CD14-positive monocyte (primary cell): ENCODE results near the gene TMEM88. TPM values are rescaled to one million over a fixed set of nuclear protein-coding genes. Genes with fewer than 3 reads are reported as not detected.
A peak's percentile ranks its signal among the peaks of the same experiment; 100 is the strongest.
"Not testable (repeated sequence)": the region's sequence is repeated elsewhere in the genome, so short reads cannot be mapped to it uniquely, and the experiment has no call there.

Source experiments
- DNase-seq, 3 donors: peaks; one replicate each; pipeline ENCODE4 v3.0.0-alpha.2; 2011 to 2022
- H2AFZ ChIP-seq: 2 replicates; pipeline ENCODE4 v1.6.0; 2012; ENCODE audit warnings: mild to moderate bottlenecking, low read depth, low read length, inconsistent platforms; ENCODE audit not compliant: insufficient read depth, poor library complexity, severe bottlenecking
- H3K27ac ChIP-seq, 2 donors: 1 replicate in 1 of 2; 2 replicates in 1 of 2; pipeline ENCODE4 v1.5.1; 2012 to 2013; ENCODE audit warnings: low read length in 2 of 2, control low read depth in 1 of 2, inconsistent platforms in 1 of 2, low read depth in 1 of 2, mild to moderate bottlenecking in 1 of 2
- H3K27me3 ChIP-seq, 2 donors: one replicate each; pipeline versions ENCODE4 v1.6.0 to v1.6.1; 2011 to 2013; ENCODE audit warnings: low read length in 2 of 2; ENCODE audit not compliant: control insufficient read depth in 2 of 2, insufficient read depth in 2 of 2
- H3K36me3 ChIP-seq, 2 donors: replicated peaks in 1 of 2; 1 replicate in 1 of 2; 2 replicates in 1 of 2; pipeline versions ENCODE4 v1.5.1 to v1.6.1; 2012 to 2013; ENCODE audit warnings: low read length in 2 of 2, control low read depth in 1 of 2, inconsistent platforms in 1 of 2, mild to moderate bottlenecking in 1 of 2; ENCODE audit not compliant: insufficient read depth in 2 of 2, control insufficient read depth in 1 of 2
- H3K4me1 ChIP-seq, 2 donors: 1 replicate in 1 of 2; 2 replicates in 1 of 2; pipeline versions ENCODE4 v1.5.1 to v1.6.1; 2012 to 2013; ENCODE audit warnings: low read length in 2 of 2, control low read depth in 1 of 2, inconsistent platforms in 1 of 2, mild to moderate bottlenecking in 1 of 2, moderate library complexity in 1 of 2; ENCODE audit not compliant: insufficient read depth in 2 of 2, control insufficient read depth in 1 of 2
- H3K4me2 ChIP-seq: replicated peaks from 2 replicates; pipeline ENCODE3; 2012; ENCODE audit warnings: low read length, moderate library complexity, mild to moderate bottlenecking; ENCODE audit not compliant: poor library complexity, severe bottlenecking; ENCODE audit errors: extremely low read depth
- H3K4me3 ChIP-seq, 3 experiments: fragments of 200-600 bp in 1 of 3; sonication (generic) in 1 of 3; replicated peaks in 1 of 3; 1 replicate in 2 of 3; 2 replicates in 1 of 3; pipeline ENCODE4 v1.5.1; 2011 to 2013; ENCODE audit warnings: low read length in 3 of 3, mild to moderate bottlenecking in 3 of 3, control low read depth in 2 of 3, low read depth in 2 of 3, inconsistent platforms in 1 of 3, moderate library complexity in 1 of 3
- H3K79me2 ChIP-seq: 2 replicates; pipeline ENCODE4 v1.6.0; 2012; ENCODE audit warnings: mild to moderate bottlenecking, control low read depth, inconsistent platforms, low read length, moderate library complexity; ENCODE audit not compliant: insufficient read depth
- H3K9ac ChIP-seq: 2 replicates; pipeline ENCODE4 v1.6.0; 2017; ENCODE audit warnings: low read length, mild to moderate bottlenecking; ENCODE audit not compliant: insufficient read depth, poor library complexity, severe bottlenecking
- H3K9me3 ChIP-seq, 2 donors: replicated peaks in 1 of 2; 1 replicate in 1 of 2; 2 replicates in 1 of 2; pipeline versions ENCODE4 v1.5.1 to v1.6.1; 2012 to 2013; ENCODE audit warnings: low read length in 2 of 2, control low read depth in 1 of 2; ENCODE audit not compliant: control insufficient read depth in 1 of 2, insufficient read depth in 1 of 2
- H4K20me1 ChIP-seq: 2 replicates; pipeline ENCODE4 v1.6.0; 2012; ENCODE audit warnings: mild to moderate bottlenecking, low read length, control low read depth, moderate library complexity; ENCODE audit not compliant: insufficient read depth
- H3K27ac Mint-ChIP-seq, 7 donors: one replicate each; pipeline ENCODE4 v1.8.0; 2020; ENCODE audit warnings: mild to moderate bottlenecking in 7 of 7, mixed read lengths in 7 of 7, moderate library complexity in 6 of 7, inconsistent platforms in 2 of 7
- H3K27me3 Mint-ChIP-seq, 3 donors: one replicate each; pipeline ENCODE4 v1.8.0; 2021 to 2022; ENCODE audit warnings: low read depth in 3 of 3, mild to moderate bottlenecking in 3 of 3, mixed read lengths in 3 of 3, moderate library complexity in 3 of 3, inconsistent platforms in 1 of 3
- H3K36me3 Mint-ChIP-seq, 2 donors: one replicate each; pipeline ENCODE4 v1.8.0; 2020; ENCODE audit warnings: mixed read lengths in 2 of 2, inconsistent platforms in 1 of 2, mild to moderate bottlenecking in 1 of 2
- H3K4me1 Mint-ChIP-seq: one replicate; pipeline ENCODE4 v1.8.0; 2020; ENCODE audit warnings: mild to moderate bottlenecking, mixed read lengths
- H3K4me3 Mint-ChIP-seq, 2 donors: one replicate each; pipeline ENCODE4 v1.8.0; 2020; ENCODE audit warnings: mild to moderate bottlenecking in 2 of 2, mixed read lengths in 2 of 2, moderate library complexity in 1 of 2
- H3K9me3 Mint-ChIP-seq, 7 donors: one replicate each; pipeline ENCODE4 v1.8.0; 2020 to 2022; ENCODE audit warnings: mixed read lengths in 7 of 7, mild to moderate bottlenecking in 6 of 7, moderate library complexity in 6 of 7, inconsistent platforms in 2 of 7
- WGBS: methylation state at CpG from one replicate; pipeline ENCODE4 v1.1.5; 2013; ENCODE audit warnings: missing lambda C conversion rate; ENCODE audit not compliant: insufficient coverage; 5-methylcytosine and 5-hydroxymethylcytosine counted together
- intact Hi-C, 2 donors: fragments of 100-400 bp; cut with micrococcal nuclease; formaldehyde crosslinking; loops; one replicate each; pipeline versions ENCODE4 v1.15.0 to v1.15.1; 2023
- polyA plus RNA-seq, 3 donors: library from polyadenylated mRNA; depleted of rRNA in 1 of 3; unstranded in 2 of 3; stranded (reverse) in 1 of 3; fragments of 300-500 nt in 2 of 3; fragments of >200 nt in 1 of 3; fragmentation: Illumina TruSeq in 2 of 3; gene quantifications; 1 replicate in 2 of 3; 2 replicates in 1 of 3; pipeline ENCODE4 v1.2.3, GENCODE V29; 2012 to 2021
- TF ChIP-seq, protein P1 (sequence below): fragments of 200-600 bp; IDR thresholded peaks from one replicate; pipeline ENCODE4 v1.8.0; 2022; ENCODE audit warnings: antibody characterized with exemption, mild to moderate bottlenecking

The TMEM88 gene
- polyA plus RNA-seq, 3 donors = 10.2 TPM; not detected in 2

DNA sequence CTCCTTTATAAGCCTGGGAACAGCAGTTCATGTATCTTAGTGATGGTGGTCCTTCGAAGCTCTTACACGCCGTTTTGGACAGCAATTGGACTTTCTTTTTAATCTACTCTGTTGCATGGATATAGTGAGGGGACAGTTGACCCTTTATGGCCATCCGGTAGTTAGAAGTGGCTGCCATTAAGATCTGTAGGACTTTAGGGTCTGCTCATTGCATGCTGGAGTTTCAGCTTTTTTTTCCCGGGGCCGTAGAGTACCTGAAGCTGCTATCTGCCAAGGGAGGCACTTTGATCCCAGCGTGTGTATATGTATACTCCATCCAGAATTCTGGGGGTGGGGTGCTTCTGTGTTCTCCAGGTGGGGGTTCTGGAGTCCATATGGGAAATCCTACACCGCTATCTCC lies 4.2 kb downstream of the TMEM88 start:
- Histone ChIP-seq H3K79me2 (peaks cover 32% of the 10 kb centered on the region), H3K9me3 (no peaks in the 10 kb centered on the region), H4K20me1 (peaks cover 26% of the 10 kb centered on the region), H3K4me2 (peak overlapping the region; percentile 98), H3K4me3 (peak overlapping the region in 1 of 3 experiments; percentile 95), H3K4me1 (peaks cover 36 to 47% of the 10 kb centered on the region in 2 donors), H3K27me3 (no peaks in the 10 kb centered on the region), H3K9ac (no peak overlapping the region), H2AFZ (no peak overlapping the region), H3K27ac (no peak overlapping the region), H3K36me3 (peaks cover 8 to 47% of the 10 kb centered on the region in 2 donors)
- Mint-ChIP-seq H3K4me1 (peaks cover 2% of the 10 kb centered on the region), H3K4me3 (no peak overlapping the region), H3K27ac (no peak overlapping the region), H3K9me3 (no peaks in the 10 kb centered on the region), H3K27me3 (peaks cover 0 to 3% (median 0%) of the 10 kb centered on the region in 3 donors), H3K36me3 (peaks cover 18 to 34% of the 10 kb centered on the region in 2 donors)
- DNase-seq = no peak
- TF ChIP-seq, protein P1, sequence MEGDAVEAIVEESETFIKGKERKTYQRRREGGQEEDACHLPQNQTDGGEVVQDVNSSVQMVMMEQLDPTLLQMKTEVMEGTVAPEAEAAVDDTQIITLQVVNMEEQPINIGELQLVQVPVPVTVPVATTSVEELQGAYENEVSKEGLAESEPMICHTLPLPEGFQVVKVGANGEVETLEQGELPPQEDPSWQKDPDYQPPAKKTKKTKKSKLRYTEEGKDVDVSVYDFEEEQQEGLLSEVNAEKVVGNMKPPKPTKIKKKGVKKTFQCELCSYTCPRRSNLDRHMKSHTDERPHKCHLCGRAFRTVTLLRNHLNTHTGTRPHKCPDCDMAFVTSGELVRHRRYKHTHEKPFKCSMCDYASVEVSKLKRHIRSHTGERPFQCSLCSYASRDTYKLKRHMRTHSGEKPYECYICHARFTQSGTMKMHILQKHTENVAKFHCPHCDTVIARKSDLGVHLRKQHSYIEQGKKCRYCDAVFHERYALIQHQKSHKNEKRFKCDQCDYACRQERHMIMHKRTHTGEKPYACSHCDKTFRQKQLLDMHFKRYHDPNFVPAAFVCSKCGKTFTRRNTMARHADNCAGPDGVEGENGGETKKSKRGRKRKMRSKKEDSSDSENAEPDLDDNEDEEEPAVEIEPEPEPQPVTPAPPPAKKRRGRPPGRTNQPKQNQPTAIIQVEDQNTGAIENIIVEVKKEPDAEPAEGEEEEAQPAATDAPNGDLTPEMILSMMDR = no peak
- WGBS = 100% methylated on average over 1 of the region's 8 CpGs
- intact Hi-C loops = no loop called here

DNA sequence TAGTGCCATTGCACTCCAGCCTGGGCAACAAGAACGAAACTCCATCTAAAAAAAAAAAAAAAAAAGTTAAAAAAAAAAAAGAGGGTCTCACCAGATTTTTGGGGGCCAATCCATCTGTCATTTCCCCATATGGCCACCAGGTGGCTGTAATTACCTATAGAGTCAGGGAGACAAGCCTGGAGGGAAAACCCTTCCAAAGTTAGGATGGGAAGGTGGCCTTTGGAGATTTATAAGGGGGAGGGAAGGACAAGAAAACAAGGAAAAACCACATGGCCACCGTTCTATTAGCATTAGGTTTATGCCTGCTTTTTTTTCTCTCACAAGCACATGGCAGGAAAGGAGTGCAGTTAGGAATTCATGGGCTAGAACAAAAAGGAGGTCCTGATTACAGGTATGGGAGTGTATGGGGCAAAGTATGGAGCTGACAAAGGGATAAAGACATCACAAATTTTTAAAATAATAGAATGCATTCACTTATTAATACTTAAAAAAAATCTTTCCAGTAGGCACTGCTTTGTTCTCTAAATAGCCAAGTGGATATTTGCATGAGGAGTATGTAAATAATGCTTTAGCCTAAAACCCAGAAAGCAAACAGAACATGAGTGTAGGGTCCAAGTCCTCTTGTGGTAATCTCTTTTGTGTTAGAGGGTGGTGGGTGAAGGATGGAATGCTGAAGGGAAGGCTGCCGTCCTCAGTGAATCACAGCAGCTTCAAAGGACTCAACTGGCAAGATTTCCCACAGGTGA lies 8.0 kb downstream of the TMEM88 start:
- no peaks in the 10 kb centered on the region for H4K20me1 ChIP-seq
- H3K79me2 ChIP-seq = peaks cover 33% of the 10 kb centered on the region
- H3K4me2 ChIP-seq = no peak overlapping the region
- H3K4me3 Mint-ChIP-seq = no peak overlapping the region
- intact Hi-C loops = loop anchor here (1.0 to 5.0 kb wide), 4 partner anchors 10 to 124 kb away; no protein-coding TSS in a partner anchor
- H3K4me1 Mint-ChIP-seq = peaks cover 13% of the 10 kb centered on the region
- H3K36me3 Mint-ChIP-seq = peaks cover 24 to 29% of the 10 kb centered on the region in 2 donors
- no peak overlapping the region for H3K27ac ChIP-seq
- H3K27me3 ChIP-seq = no peaks in the 10 kb centered on the region
- peaks cover 0 to 46% of the 10 kb centered on the region in 2 donors for H3K36me3 ChIP-seq
- TF ChIP-seq, protein P1 = peak; percentile 95
- peaks cover 20 to 26% of the 10 kb centered on the region in 2 donors for H3K4me1 ChIP-seq
- no peak overlapping the region for H3K9ac ChIP-seq
- peaks cover 0 to 3% (median 0%) of the 10 kb centered on the region in 7 donors for H3K9me3 Mint-ChIP-seq
- no peaks in the 10 kb centered on the region for H3K27me3 Mint-ChIP-seq
- peak in 2 of 3 donors; percentile 42 to 46 for DNase-seq
- H2AFZ ChIP-seq = no peak overlapping the region
- no peak overlapping the region for H3K4me3 ChIP-seq
- peak overlapping the region in 1 of 7 donors; percentile 22 for H3K27ac Mint-ChIP-seq
- no peaks in the 10 kb centered on the region for H3K9me3 ChIP-seq
- no CpG with 5 or more reads among the region's 3 CpGs for WGBS

DNA sequence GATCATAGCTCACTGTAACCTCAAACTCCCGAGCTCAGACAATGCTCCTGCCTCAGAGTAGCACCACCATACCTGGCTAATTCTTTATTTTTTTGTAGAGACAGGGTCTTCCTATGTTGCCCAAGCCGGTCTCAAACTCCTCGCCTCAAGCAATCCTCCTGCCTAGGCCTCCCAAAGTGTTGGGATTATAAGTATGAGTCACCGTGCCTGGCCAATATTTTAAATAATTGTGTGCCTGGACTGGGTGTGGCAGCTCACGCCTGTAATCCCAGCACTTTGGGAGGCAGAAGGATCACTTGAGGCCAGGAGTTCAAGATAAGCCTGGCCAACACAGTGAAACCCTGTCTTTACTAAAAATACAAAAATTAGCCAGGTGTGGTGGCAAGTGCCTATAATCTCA lies 9.5 kb downstream of the TMEM88 start:
- not testable (repeated sequence) for H3K9me3 ChIP-seq, H3K4me3 Mint-ChIP-seq, DNase-seq, H3K9me3 Mint-ChIP-seq, H3K27ac ChIP-seq, H3K27me3 ChIP-seq, H3K27me3 Mint-ChIP-seq, H3K27ac Mint-ChIP-seq, H3K9ac ChIP-seq, H3K4me2 ChIP-seq, H2AFZ ChIP-seq, H4K20me1 ChIP-seq, H3K4me3 ChIP-seq
- intact Hi-C loops = loop anchor here (5.0 kb wide), 2 partner anchors 33 to 123 kb away; no protein-coding TSS in a partner anchor
- Histone ChIP-seq H3K4me1 (peaks cover 23 to 27% of the 10 kb centered on the region in 2 donors), H3K36me3 (peaks cover 0 to 42% of the 10 kb centered on the region in 2 donors), H3K79me2 (peaks cover 34% of the 10 kb centered on the region)
- peaks cover 22 to 26% of the 10 kb centered on the region in 2 donors for H3K36me3 Mint-ChIP-seq
- 88% methylated on average over 4 of the region's 5 CpGs for WGBS
- peaks cover 26% of the 10 kb centered on the region for H3K4me1 Mint-ChIP-seq
